Heart left ventricle (tissue), 13 donors: Measurements from ENCODE around the gene LCLAT1.

Experiments used
- CTCF ChIP-seq, 12 donors: fragments of 200-600 bp; sonication (generic) in 4 of 12; IDR thresholded peaks; one replicate each; pipeline versions ENCODE4 v1.5.0 to v1.8.0; 2018 to 2022; ENCODE audit warnings: antibody characterized with exemption in 12 of 12, mild to moderate bottlenecking in 5 of 12
- POLR2A ChIP-seq, 2 donors: fragments of 450-650 bp; IDR thresholded peaks; one replicate each; pipeline ENCODE4 v1.6.1; 2017; ENCODE audit warnings: antibody characterized with exemption in 2 of 2, mild to moderate bottlenecking in 2 of 2, moderate library complexity in 2 of 2
- donor health status: ischemic (EF 13 %, LVEDD 7.1; RV severe dilation, severe dysfunction).
- donor health status: DM: no; HTN: yes; CAD: no.
- donor health status: DM: no; HTN: no; CAD: no.
- donor health status: ischemic (EF 25% LVEDD 6.9; RV normal size, moderate dysfunction).
- donor health status: ischemic (EF 25% LVEDD 5.7; RV mildly dilated, moderate dysfunction).
- donor health status: ischemic (EF 35%, LVEDD 5.7; RV mildly dilated, moderate dysfunction).
- donor health status: nonischemic (EF 11% LVEDD 7.7; RV severe dilation, severe dysfunction).
- donor health status: DM: yes; HTN: yes; CAD: no.
- donor health status: PGD.
- donor health status: ischemic (EF 29% LVEDD 5.4; RV normal size, mild dysfunction).
- donor health status: nonischemic (EF 23%, LVEDD 6.1; RV moderate dilation, normal function).

- TF ChIP-seq POLR2A (IDR thresholded peaks at IDR 0.05) = no peak
- TF ChIP-seq CTCF (IDR thresholded peaks at IDR 0.05) = no peak
Measured at GRCh38 chr2:30656079-30656478, 209.0 kb downstream of the LCLAT1 start.
